Neural progenitor cell (in vitro differentiated cells): Measurements from ENCODE around the gene HOXC5. TPM values are rescaled to one million over a fixed set of nuclear protein-coding genes. Genes with fewer than 3 reads are reported as not detected.
A peak's percentile ranks its signal among the peaks of the same experiment; 100 is the strongest.

Experiments used
- DNase-seq: peaks from one replicate; pipeline ENCODE4 v3.0.0-alpha.2; 2016; ENCODE audit warnings: low spot score
- H2AFZ ChIP-seq: fragments of 200-600 bp; sonication (generic); replicated peaks from 2 replicates; pipeline ENCODE4 v1.6.1; 2016; ENCODE audit warnings: antibody characterized with exemption
- H3F3A ChIP-seq: fragments of 200-600 bp; sonication (generic); 2 replicates; pipeline ENCODE4 v1.6.1; 2016; ENCODE audit warnings: antibody characterized with exemption, low read depth
- H3K27ac ChIP-seq: fragments of 200-600 bp; sonication (generic); 2 replicates; pipeline ENCODE4 v1.5.1; 2016; ENCODE audit warnings: mild to moderate bottlenecking
- H3K27me3 ChIP-seq: fragments of 200-600 bp; sonication (generic); 2 replicates; pipeline ENCODE4 v1.6.1; 2016; ENCODE audit warnings: mild to moderate bottlenecking, moderate library complexity
- H3K36me3 ChIP-seq: fragments of 200-600 bp; sonication (generic); 2 replicates; pipeline ENCODE4 v1.5.1; 2016
- H3K4me1 ChIP-seq: fragments of 200-600 bp; sonication (generic); 2 replicates; pipeline ENCODE4 v1.6.1; 2016; ENCODE audit warnings: mixed run types
- H3K4me2 ChIP-seq: fragments of 200-600 bp; sonication (generic); 2 replicates; pipeline ENCODE4 v1.6.1; 2016
- H3K4me3 ChIP-seq: fragments of 200-600 bp; sonication (generic); 2 replicates; pipeline ENCODE4 v1.5.1; 2016
- H3K79me2 ChIP-seq: fragments of 200-600 bp; sonication (generic); 2 replicates; pipeline ENCODE4 v1.6.1; 2016; ENCODE audit warnings: low read depth
- H3K9ac ChIP-seq: fragments of 200-600 bp; sonication (generic); 2 replicates; pipeline ENCODE4 v1.6.1; 2016
- H3K9me3 ChIP-seq: fragments of 200-600 bp; sonication (generic); 2 replicates; pipeline ENCODE4 v1.5.1; 2016; ENCODE audit warnings: low read depth
- H4K20me1 ChIP-seq: fragments of 200-600 bp; sonication (generic); 2 replicates; pipeline ENCODE4 v1.6.1; 2016; ENCODE audit warnings: low read depth
- H3K27ac Mint-ChIP-seq: 3 replicates; pipeline ENCODE4 v1.8.0; 2021; ENCODE audit warnings: mixed read lengths
- H3K27me3 Mint-ChIP-seq: 2 replicates; pipeline ENCODE4 v1.8.0; 2022; ENCODE audit warnings: low read depth, mild to moderate bottlenecking, inconsistent platforms, moderate library complexity, mixed read lengths; ENCODE audit not compliant: insufficient read depth
- H3K36me3 Mint-ChIP-seq: 3 replicates; pipeline ENCODE4 v1.8.0; 2021; ENCODE audit warnings: mixed read lengths
- H3K4me1 Mint-ChIP-seq: 3 replicates; pipeline ENCODE4 v1.8.0; 2021; ENCODE audit warnings: mixed read lengths
- H3K4me3 Mint-ChIP-seq: 3 replicates; pipeline ENCODE4 v1.8.0; 2021; ENCODE audit warnings: mild to moderate bottlenecking, moderate library complexity, mixed read lengths
- H3K9me3 Mint-ChIP-seq: 3 replicates; pipeline ENCODE4 v1.8.0; 2020; ENCODE audit warnings: mixed read lengths
- CTCF ChIP-seq: fragments of 200-600 bp; sonication (generic); IDR thresholded peaks from 2 replicates; pipeline ENCODE4 v1.5.1; 2017; ENCODE audit warnings: antibody characterized with exemption, mild to moderate bottlenecking
- EZH2 ChIP-seq: fragments of 200-600 bp; sonication (generic); IDR thresholded peaks from 2 replicates; pipeline ENCODE4 v1.6.1; 2017; ENCODE audit warnings: antibody characterized with exemption, mild to moderate bottlenecking, moderate library complexity
- EZH2phosphoT487 ChIP-seq: fragments of 200-600 bp; sonication (generic); IDR thresholded peaks from 2 replicates; pipeline ENCODE4 v1.6.1; 2017; ENCODE audit warnings: antibody characterized with exemption
- total RNA-seq: library from RNA; depleted of rRNA; stranded (reverse); fragments of >200 nt; gene quantifications from 2 replicates; pipeline ENCODE4 v1.2.3, GENCODE V29; 2015; ENCODE audit warnings: low replicate concordance

HOXC5 gene
- total RNA-seq, 1 donor from 2014 or later, result not detected

GRCh38 chr12:54007538-54008259 is 25.2 kb upstream of the HOXC5 start:
- peaks cover 3% of the 10 kb centered on the region for H3F3A ChIP-seq
- peaks cover 79% of the 10 kb centered on the region for H4K20me1 ChIP-seq
- Mint-ChIP-seq H3K27ac (no peak overlapping the region), H3K9me3 (peaks cover 4% of the 10 kb centered on the region), H3K27me3 (peaks cover 92% of the 10 kb centered on the region), H3K4me1 (peaks cover 4% of the 10 kb centered on the region), H3K36me3 (no peaks in the 10 kb centered on the region), H3K4me3 (no peak overlapping the region)
- TF ChIP-seq EZH2 (peak; percentile 47), EZH2phosphoT487 (peak; percentile 57), CTCF (no peak)
- no peak overlapping the region for H2AFZ ChIP-seq
- no peak overlapping the region for H3K4me2 ChIP-seq
- H3K79me2 ChIP-seq, result no peaks in the 10 kb centered on the region
- no peaks in the 10 kb centered on the region for H3K36me3 ChIP-seq
- H3K9ac ChIP-seq, result no peak overlapping the region
- no peak overlapping the region for H3K4me3 ChIP-seq
- H3K4me1 ChIP-seq, result no peaks in the 10 kb centered on the region
- no peak for DNase-seq
- no peak overlapping the region for H3K27ac ChIP-seq
- H3K27me3 ChIP-seq, result peaks cover 100% of the 10 kb centered on the region
- H3K9me3 ChIP-seq, result no peaks in the 10 kb centered on the region

- Mint-ChIP-seq H3K27me3 (peaks cover 92% of the 10 kb centered on the region), H3K27ac (no peak overlapping the region), H3K36me3 (no peaks in the 10 kb centered on the region), H3K9me3 (peaks cover 5% of the 10 kb centered on the region), H3K4me3 (no peak overlapping the region), H3K4me1 (peaks cover 4% of the 10 kb centered on the region)
- Histone ChIP-seq H3K4me3 (no peak overlapping the region), H3F3A (peaks cover 3% of the 10 kb centered on the region), H3K27ac (no peak overlapping the region), H2AFZ (no peak overlapping the region), H3K4me2 (no peak overlapping the region), H3K36me3 (no peaks in the 10 kb centered on the region), H3K9me3 (no peaks in the 10 kb centered on the region), H3K27me3 (peaks cover 100% of the 10 kb centered on the region), H4K20me1 (peaks cover 79% of the 10 kb centered on the region), H3K4me1 (no peaks in the 10 kb centered on the region), H3K79me2 (no peaks in the 10 kb centered on the region), H3K9ac (no peak overlapping the region)
- TF ChIP-seq EZH2, result no peak
- TF ChIP-seq CTCF, result no peak
- TF ChIP-seq EZH2phosphoT487, result no peak
- no peak for DNase-seq
Measured at GRCh38 chr12:54008260-54008552, 24.6 kb upstream of the HOXC5 start.

DNA sequence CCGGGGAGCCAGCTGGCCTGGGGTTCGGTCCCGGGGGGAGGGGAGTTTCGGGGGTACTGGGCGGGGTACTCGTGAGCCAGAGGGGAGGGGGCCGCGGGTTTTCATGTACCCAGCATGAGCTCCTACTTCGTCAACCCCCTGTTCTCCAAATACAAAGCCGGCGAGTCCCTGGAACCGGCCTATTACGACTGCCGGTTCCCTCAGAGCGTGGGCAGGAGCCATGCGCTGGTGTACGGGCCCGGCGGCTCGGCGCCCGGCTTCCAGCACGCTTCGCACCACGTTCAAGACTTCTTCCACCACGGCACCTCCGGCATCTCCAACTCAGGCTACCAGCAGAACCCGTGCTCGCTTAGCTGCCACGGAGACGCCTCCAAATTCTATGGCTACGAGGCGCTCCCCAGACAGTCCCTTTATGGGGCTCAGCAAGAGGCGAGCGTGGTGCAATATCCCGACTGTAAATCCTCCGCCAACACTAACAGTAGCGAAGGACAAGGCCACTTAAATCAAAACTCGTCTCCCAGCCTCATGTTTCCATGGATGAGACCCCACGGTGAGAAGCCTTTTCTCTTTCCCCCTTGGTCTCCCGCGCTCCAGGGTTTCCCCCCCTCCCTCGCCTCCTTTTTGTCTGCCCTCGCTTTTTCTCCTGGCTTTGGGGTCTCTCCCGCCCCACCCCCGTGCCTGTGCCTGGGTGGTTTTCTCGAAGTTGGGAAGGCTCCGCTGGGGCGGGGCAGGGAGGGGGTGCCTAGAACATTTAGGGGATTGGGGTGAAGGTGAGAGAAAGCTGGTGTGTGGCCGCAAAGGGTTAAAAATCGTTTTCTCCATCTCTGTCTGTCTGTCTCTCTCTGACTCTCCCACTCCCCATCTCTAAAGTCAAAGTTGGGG is 23.4 kb upstream of the HOXC5 start:
- H2AFZ ChIP-seq, result no peak overlapping the region
- no peak for DNase-seq
- Mint-ChIP-seq H3K27me3 (peaks cover 92% of the 10 kb centered on the region), H3K9me3 (peaks cover 5% of the 10 kb centered on the region), H3K27ac (no peak overlapping the region), H3K4me3 (no peak overlapping the region), H3K36me3 (no peaks in the 10 kb centered on the region), H3K4me1 (peaks cover 4% of the 10 kb centered on the region)
- H3K36me3 ChIP-seq, result no peaks in the 10 kb centered on the region
- peaks cover 100% of the 10 kb centered on the region for H3K27me3 ChIP-seq
- H4K20me1 ChIP-seq, result peaks cover 77% of the 10 kb centered on the region
- TF ChIP-seq CTCF (no peak), EZH2phosphoT487 (peak; percentile 99), EZH2 (peak; percentile 98)
- H3K4me2 ChIP-seq, result peak overlapping the region; percentile 58
- H3K4me3 ChIP-seq, result no peak overlapping the region
- H3K4me1 ChIP-seq, result no peaks in the 10 kb centered on the region
- H3F3A ChIP-seq, result peaks cover 3% of the 10 kb centered on the region
- H3K9ac ChIP-seq, result no peak overlapping the region
- no peaks in the 10 kb centered on the region for H3K79me2 ChIP-seq
- H3K27ac ChIP-seq, result no peak overlapping the region
- H3K9me3 ChIP-seq, result no peaks in the 10 kb centered on the region
